ENCODE measurements around the gene ODF4. TPM values are rescaled to one million over a fixed set of nuclear protein-coding genes. Genes with fewer than 3 reads are reported as not detected.

The ODF4 gene
- polyA plus RNA-seq, 3 donors = not detected

DNA sequence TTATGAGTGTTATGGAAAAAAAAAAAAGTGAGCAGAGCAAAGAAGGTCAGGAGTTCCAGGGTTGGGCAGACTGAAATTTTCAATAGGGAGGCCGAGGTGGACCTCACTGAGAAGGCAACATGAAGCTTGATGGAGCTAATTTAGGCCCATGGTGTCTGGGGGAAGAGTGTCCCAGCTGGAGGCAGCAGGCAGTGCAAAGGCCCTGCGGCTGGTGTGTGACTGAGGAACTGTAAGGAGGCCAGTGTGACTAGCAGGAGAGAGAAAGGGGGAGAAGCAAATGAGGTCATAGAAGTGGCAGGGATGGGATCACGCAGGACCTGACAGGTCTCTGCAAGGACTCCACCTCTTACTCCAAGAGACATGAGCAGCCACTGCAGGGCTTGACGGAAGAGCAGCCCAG is 19.4 kb upstream of the ODF4 start:
- Mint-ChIP-seq H3K27ac (peak overlapping the region in 1 of 7 donors; percentile 40), H3K27me3 (ENCODE audit: low read depth in 3 of 3) (peaks cover 13 to 28% (median 15%) of the 10 kb centered on the region in 3 donors)

DNA sequence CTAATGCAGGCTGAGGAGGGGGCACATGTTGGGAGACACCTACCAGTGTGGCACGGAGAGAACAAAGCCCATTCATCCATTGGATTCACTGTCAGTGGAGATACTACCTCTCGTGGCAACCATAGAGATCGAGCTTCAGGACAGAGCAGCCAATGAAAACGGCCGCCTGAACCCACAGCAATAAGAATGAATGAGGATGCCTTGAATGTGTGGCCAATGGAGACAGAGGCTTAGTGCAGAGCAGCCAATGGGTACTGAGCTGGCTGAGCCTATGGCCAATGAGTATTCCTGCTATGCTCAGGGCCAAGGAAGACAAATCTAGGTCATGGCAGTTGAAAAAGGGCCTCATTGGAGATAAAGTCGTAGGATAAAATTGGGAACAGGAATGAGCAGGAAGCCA is 18.6 kb upstream of the ODF4 start:
- intact Hi-C loops (cut with micrococcal nuclease) = no loop called here
- no peak overlapping the region for H3K27ac ChIP-seq (ENCODE audit: low read depth in 1 of 2, low read length in 2 of 2)
- H3K9me3 Mint-ChIP-seq = peaks cover 0 to 2% (median 0%) of the 10 kb centered on the region in 7 donors
- H3K36me3 Mint-ChIP-seq = no peaks in the 10 kb centered on the region
- peaks cover 19 to 29% (median 19%) of the 10 kb centered on the region in 3 donors for H3K27me3 Mint-ChIP-seq (ENCODE audit: low read depth in 3 of 3)
- H3K9me3 ChIP-seq (replicated peaks in 1 of 2; ENCODE audit: control insufficient read depth in 1 of 2, insufficient read depth in 1 of 2, low read length in 2 of 2) = no peaks in the 10 kb centered on the region
- 87% methylated on average over 6 of the region's 6 CpGs for WGBS (ENCODE audit: insufficient coverage)
- H4K20me1 ChIP-seq (ENCODE audit: insufficient read depth, low read length) = no peaks in the 10 kb centered on the region
- H3K4me3 Mint-ChIP-seq = no peak overlapping the region
- H3K36me3 ChIP-seq (replicated peaks in 1 of 2; ENCODE audit: control insufficient read depth in 1 of 2, insufficient read depth in 2 of 2, low read length in 2 of 2) = no peaks in the 10 kb centered on the region
- peaks cover 0 to 12% of the 10 kb centered on the region in 2 donors for H3K27me3 ChIP-seq (ENCODE audit: control insufficient read depth in 2 of 2, insufficient read depth in 2 of 2, low read length in 2 of 2)
- H3K4me1 ChIP-seq (ENCODE audit: control insufficient read depth in 1 of 2, insufficient read depth in 2 of 2, low read length in 2 of 2) = peaks cover under 1 to 4% of the 10 kb centered on the region in 2 donors
- no peak overlapping the region for H2AFZ ChIP-seq (ENCODE audit: insufficient read depth, low read depth, low read length, poor library complexity, severe bottlenecking)
- H3K79me2 ChIP-seq (ENCODE audit: insufficient read depth, low read length) = no peaks in the 10 kb centered on the region
- H3K4me2 ChIP-seq (replicated peaks; ENCODE audit: extremely low read depth, low read length, poor library complexity, severe bottlenecking) = no peak overlapping the region
- H3K4me1 Mint-ChIP-seq = peaks cover 11% of the 10 kb centered on the region
- no peak overlapping the region for H3K9ac ChIP-seq (ENCODE audit: insufficient read depth, low read length, poor library complexity, severe bottlenecking)
- no peak overlapping the region for H3K4me3 ChIP-seq (replicated peaks in 1 of 3; ENCODE audit: low read depth in 2 of 3, low read length in 3 of 3)
- TF ChIP-seq, protein P1, sequence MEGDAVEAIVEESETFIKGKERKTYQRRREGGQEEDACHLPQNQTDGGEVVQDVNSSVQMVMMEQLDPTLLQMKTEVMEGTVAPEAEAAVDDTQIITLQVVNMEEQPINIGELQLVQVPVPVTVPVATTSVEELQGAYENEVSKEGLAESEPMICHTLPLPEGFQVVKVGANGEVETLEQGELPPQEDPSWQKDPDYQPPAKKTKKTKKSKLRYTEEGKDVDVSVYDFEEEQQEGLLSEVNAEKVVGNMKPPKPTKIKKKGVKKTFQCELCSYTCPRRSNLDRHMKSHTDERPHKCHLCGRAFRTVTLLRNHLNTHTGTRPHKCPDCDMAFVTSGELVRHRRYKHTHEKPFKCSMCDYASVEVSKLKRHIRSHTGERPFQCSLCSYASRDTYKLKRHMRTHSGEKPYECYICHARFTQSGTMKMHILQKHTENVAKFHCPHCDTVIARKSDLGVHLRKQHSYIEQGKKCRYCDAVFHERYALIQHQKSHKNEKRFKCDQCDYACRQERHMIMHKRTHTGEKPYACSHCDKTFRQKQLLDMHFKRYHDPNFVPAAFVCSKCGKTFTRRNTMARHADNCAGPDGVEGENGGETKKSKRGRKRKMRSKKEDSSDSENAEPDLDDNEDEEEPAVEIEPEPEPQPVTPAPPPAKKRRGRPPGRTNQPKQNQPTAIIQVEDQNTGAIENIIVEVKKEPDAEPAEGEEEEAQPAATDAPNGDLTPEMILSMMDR (IDR thresholded peaks at IDR 0.05) = no peak
- no peak for DNase-seq
- no peak overlapping the region for H3K27ac Mint-ChIP-seq

More for the DNA sequence above, 19.4 kb upstream of the ODF4 start:
- Histone ChIP-seq H3K27me3 (ENCODE audit: control insufficient read depth in 2 of 2, insufficient read depth in 2 of 2, low read length in 2 of 2) (peaks cover 0 to 5% of the 10 kb centered on the region in 2 donors), H3K27ac (ENCODE audit: low read depth in 1 of 2, low read length in 2 of 2) (no peak overlapping the region), H3K9me3 (replicated peaks in 1 of 2; ENCODE audit: control insufficient read depth in 1 of 2, insufficient read depth in 1 of 2, low read length in 2 of 2) (no peaks in the 10 kb centered on the region), H3K4me3 (replicated peaks in 1 of 3; ENCODE audit: low read depth in 2 of 3, low read length in 3 of 3) (no peak overlapping the region), H2AFZ (ENCODE audit: insufficient read depth, low read depth, low read length, poor library complexity, severe bottlenecking) (no peak overlapping the region), H3K36me3 (replicated peaks in 1 of 2; ENCODE audit: control insufficient read depth in 1 of 2, insufficient read depth in 2 of 2, low read length in 2 of 2) (no peaks in the 10 kb centered on the region), H4K20me1 (ENCODE audit: insufficient read depth, low read length) (no peaks in the 10 kb centered on the region), H3K79me2 (ENCODE audit: insufficient read depth, low read length) (no peaks in the 10 kb centered on the region), H3K4me2 (replicated peaks; ENCODE audit: extremely low read depth, low read length, poor library complexity, severe bottlenecking) (no peak overlapping the region), H3K9ac (ENCODE audit: insufficient read depth, low read length, poor library complexity, severe bottlenecking) (no peak overlapping the region), H3K4me1 (ENCODE audit: control insufficient read depth in 1 of 2, insufficient read depth in 2 of 2, low read length in 2 of 2) (peaks cover 0 to 4% of the 10 kb centered on the region in 2 donors)
- WGBS (ENCODE audit: insufficient coverage) = 94% methylated on average over 3 of the region's 4 CpGs
- TF ChIP-seq, protein P1 (IDR thresholded peaks at IDR 0.05) = no peak
- Mint-ChIP-seq H3K36me3 (no peaks in the 10 kb centered on the region), H3K4me1 (peaks cover 6% of the 10 kb centered on the region), H3K4me3 (no peak overlapping the region), H3K9me3 (no peaks in the 10 kb centered on the region)
- DNase-seq = no peak
- intact Hi-C loops (cut with micrococcal nuclease) = no loop called here
